A673 (cell line): ENCODE results near the gene CAPZB. TPM values are rescaled to one million over a fixed set of nuclear protein-coding genes. Genes with fewer than 3 reads are reported as not detected.
A peak's percentile ranks its signal among the peaks of the same experiment; 100 is the strongest.

Experiments
- BruUV-seq: library from RNA; stranded (reverse); fragments of 400-500 nt; replicated peaks from 2 replicates; lab custom pipeline; 2021; lab: Mats Ljungman, UMichigan
- CTCF ChIA-PET: fragments of 300-600 bp; sonication (Branson Sonifier 250); formaldehyde crosslinking; loops from one replicate; lab custom pipeline; 2022; ENCODE audit warnings: antibody characterized with exemption; lab: Charles Lee
- POLR2A ChIA-PET: fragments of 300-600 bp; sonication (Branson Sonifier 250); formaldehyde crosslinking; loops from one replicate; lab custom pipeline; 2022; ENCODE audit warnings: antibody characterized with exemption; ENCODE audit not compliant: low non-redundant PET; lab: Charles Lee
- DNase-seq: peaks from one replicate; pipeline ENCODE4 v3.0.0-alpha.2; 2015; ENCODE audit warnings: low spot score
- H3K27ac ChIP-seq: fragments of 200-600 bp; sonication (generic); 2 replicates; pipeline ENCODE4 v1.5.1; 2016; ENCODE audit warnings: mixed run types, low read depth, mild to moderate bottlenecking, mixed read lengths, antibody characterized with exemption, low read length; ENCODE audit not compliant: poor library complexity, severe bottlenecking
- H3K27me3 ChIP-seq: fragments of 200-600 bp; sonication (generic); replicated peaks from 2 replicates; pipeline ENCODE4 v1.6.1; 2017; ENCODE audit warnings: mixed run types, low read depth, mild to moderate bottlenecking, mixed read lengths, antibody characterized with exemption, low read length; ENCODE audit not compliant: insufficient read depth, poor library complexity
- H3K36me3 ChIP-seq: fragments of 200-600 bp; sonication (generic); 2 replicates; pipeline ENCODE4 v1.6.1; 2016; ENCODE audit warnings: mixed run types, mild to moderate bottlenecking, mixed read lengths, antibody characterized with exemption, low read length; ENCODE audit not compliant: insufficient read depth, poor library complexity, severe bottlenecking
- H3K4me1 ChIP-seq: fragments of 200-600 bp; sonication (generic); 2 replicates; pipeline ENCODE4 v1.6.1; 2017; ENCODE audit warnings: mixed run types, mild to moderate bottlenecking, mixed read lengths, antibody characterized with exemption, low read length; ENCODE audit not compliant: insufficient read depth, poor library complexity, severe bottlenecking
- H3K4me3 ChIP-seq: fragments of 200-600 bp; sonication (generic); 2 replicates; pipeline ENCODE4 v1.5.1; 2016; ENCODE audit warnings: low read depth, mixed run types, mild to moderate bottlenecking, mixed read lengths, low read length; ENCODE audit not compliant: poor library complexity, severe bottlenecking
- H3K9me3 ChIP-seq: fragments of 200-600 bp; sonication (generic); 2 replicates; pipeline ENCODE4 v1.6.1; 2016; ENCODE audit warnings: mixed run types, low read depth, mild to moderate bottlenecking, mixed read lengths, antibody characterized with exemption, low read length; ENCODE audit not compliant: poor library complexity, severe bottlenecking
- EZH2 ChIP-seq: fragments of 200-600 bp; sonication (generic); IDR thresholded peaks from 2 replicates; pipeline ENCODE4 v1.6.1; 2017; ENCODE audit warnings: borderline replicate concordance, low read depth, mild to moderate bottlenecking, mixed read lengths, antibody characterized with exemption, low read length; ENCODE audit not compliant: poor library complexity, severe bottlenecking
- intact Hi-C: fragments of 100-400 bp; cut with micrococcal nuclease; formaldehyde crosslinking; loops from one replicate; pipeline ENCODE4 v1.10.0; 2022; ENCODE audit not compliant: unreplicated experiment
- total RNA-seq: library from RNA; stranded (reverse); gene quantifications from 2 replicates; pipeline ENCODE4 v1.2.3, GENCODE V29; 2021
- TF ChIP-seq, protein P1 (sequence below): fragments of 300-800, 200-600 bp; sonication (generic); conservative IDR thresholded peaks from 2 replicates; pipeline ENCODE4 v1.5.1; 2017; ENCODE audit warnings: low read depth, mild to moderate bottlenecking, antibody characterized with exemption, low read length, moderate library complexity, mixed read lengths

The CAPZB gene
- total RNA-seq, 1 experiment from 2014 or later, result 214 TPM

DNA sequence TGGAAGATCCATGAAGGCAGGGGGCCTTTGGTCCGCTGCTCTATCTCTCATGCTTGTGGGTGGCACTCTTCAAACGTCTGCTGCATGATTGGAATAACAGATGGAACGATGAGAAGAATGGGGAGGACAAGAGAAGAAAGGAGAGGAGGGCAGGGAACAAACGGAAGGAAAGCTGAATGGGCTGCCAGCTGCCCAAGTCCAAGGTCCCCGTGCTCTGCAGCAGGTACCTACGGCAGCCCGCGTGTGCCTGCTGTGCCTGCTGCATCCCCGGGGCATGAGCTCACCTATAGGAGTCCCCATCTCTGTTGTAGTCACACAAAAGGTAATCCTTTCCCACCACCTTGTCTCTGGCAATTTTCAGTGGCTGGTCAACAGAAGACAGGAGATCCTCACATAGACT, 100.1 kb downstream of the CAPZB start:
- H3K36me3 ChIP-seq, result no peaks in the 10 kb centered on the region
- H3K27me3 ChIP-seq, result no peaks in the 10 kb centered on the region
- intact Hi-C loops, result no loop called here
- H3K4me1 ChIP-seq, result peaks cover 3% of the 10 kb centered on the region
- POLR2A ChIA-PET, result no interaction called here
- DNase-seq, result no peak
- no peak overlapping the region for H3K4me3 ChIP-seq
- TF ChIP-seq EZH2, result no peak
- TF ChIP-seq, protein P1, sequence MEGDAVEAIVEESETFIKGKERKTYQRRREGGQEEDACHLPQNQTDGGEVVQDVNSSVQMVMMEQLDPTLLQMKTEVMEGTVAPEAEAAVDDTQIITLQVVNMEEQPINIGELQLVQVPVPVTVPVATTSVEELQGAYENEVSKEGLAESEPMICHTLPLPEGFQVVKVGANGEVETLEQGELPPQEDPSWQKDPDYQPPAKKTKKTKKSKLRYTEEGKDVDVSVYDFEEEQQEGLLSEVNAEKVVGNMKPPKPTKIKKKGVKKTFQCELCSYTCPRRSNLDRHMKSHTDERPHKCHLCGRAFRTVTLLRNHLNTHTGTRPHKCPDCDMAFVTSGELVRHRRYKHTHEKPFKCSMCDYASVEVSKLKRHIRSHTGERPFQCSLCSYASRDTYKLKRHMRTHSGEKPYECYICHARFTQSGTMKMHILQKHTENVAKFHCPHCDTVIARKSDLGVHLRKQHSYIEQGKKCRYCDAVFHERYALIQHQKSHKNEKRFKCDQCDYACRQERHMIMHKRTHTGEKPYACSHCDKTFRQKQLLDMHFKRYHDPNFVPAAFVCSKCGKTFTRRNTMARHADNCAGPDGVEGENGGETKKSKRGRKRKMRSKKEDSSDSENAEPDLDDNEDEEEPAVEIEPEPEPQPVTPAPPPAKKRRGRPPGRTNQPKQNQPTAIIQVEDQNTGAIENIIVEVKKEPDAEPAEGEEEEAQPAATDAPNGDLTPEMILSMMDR, result no peak
- no peak overlapping the region for H3K27ac ChIP-seq
- no peaks in the 10 kb centered on the region for H3K9me3 ChIP-seq
- CTCF ChIA-PET, result no interaction called here
- BruUV-seq, result no TSS peak

- CTCF ChIA-PET, result no interaction called here
- POLR2A ChIA-PET, result no interaction called here
- BruUV-seq, result no TSS peak
- Histone ChIP-seq H3K36me3 (peaks cover 2% of the 10 kb centered on the region), H3K27ac (no peak overlapping the region), H3K9me3 (no peaks in the 10 kb centered on the region), H3K27me3 (no peaks in the 10 kb centered on the region), H3K4me3 (no peak overlapping the region), H3K4me1 (no peaks in the 10 kb centered on the region)
- intact Hi-C loops, result no loop called here
- no peak for DNase-seq
- TF ChIP-seq, protein P1, result no peak
- no peak for TF ChIP-seq EZH2
These were observed 100.6 kb downstream of the CAPZB start for GRCh38 chr1:19384772-19385187.

DNA sequence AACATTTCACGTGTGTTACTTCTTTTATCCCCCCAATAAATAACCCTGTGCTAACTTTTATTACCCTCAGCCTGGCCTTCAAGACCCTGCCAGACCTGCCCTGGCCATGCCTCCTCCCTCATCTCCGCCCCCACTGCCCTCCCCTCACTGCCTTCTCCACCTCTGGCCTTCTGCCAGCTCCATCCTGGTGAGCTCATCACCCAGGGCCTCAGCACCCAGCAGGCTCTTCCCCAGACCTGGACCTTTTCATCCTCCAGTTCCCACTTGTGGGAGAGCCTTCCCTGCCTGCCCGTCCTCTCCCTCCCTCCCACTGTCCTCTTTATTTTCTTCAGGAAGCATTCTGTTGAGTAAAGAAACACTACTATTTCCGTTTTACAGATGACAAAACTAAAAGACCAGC, 101.2 kb downstream of the CAPZB start:
- no peak overlapping the region for H3K4me3 ChIP-seq
- ChIA-PET CTCF (no interaction called here), POLR2A (no interaction called here)
- DNase-seq, result peak; percentile 12
- H3K27ac ChIP-seq, result no peak overlapping the region
- BruUV-seq, result no TSS peak
- no peaks in the 10 kb centered on the region for H3K4me1 ChIP-seq
- H3K27me3 ChIP-seq, result no peaks in the 10 kb centered on the region
- TF ChIP-seq, protein P1, result no peak
- no peak for TF ChIP-seq EZH2
- intact Hi-C loops, result no loop called here
- H3K9me3 ChIP-seq, result no peaks in the 10 kb centered on the region
- H3K36me3 ChIP-seq, result peaks cover 4% of the 10 kb centered on the region
